HG03175 (cell line): Measurements from ENCODE around the gene OR5M11.
"Not testable (repeated sequence)": the region's sequence is repeated elsewhere in the genome, so short reads cannot be mapped to it uniquely, and the experiment has no call there.

Experiments
- ATAC-seq: cut with Tn5 transposase; IDR thresholded peaks from one replicate; pipeline ENCODE4 v1.9.1; 2021; ENCODE audit warnings: mild to moderate bottlenecking, moderate library complexity; ENCODE audit not compliant: unreplicated experiment

Gene OR5M11

DNA sequence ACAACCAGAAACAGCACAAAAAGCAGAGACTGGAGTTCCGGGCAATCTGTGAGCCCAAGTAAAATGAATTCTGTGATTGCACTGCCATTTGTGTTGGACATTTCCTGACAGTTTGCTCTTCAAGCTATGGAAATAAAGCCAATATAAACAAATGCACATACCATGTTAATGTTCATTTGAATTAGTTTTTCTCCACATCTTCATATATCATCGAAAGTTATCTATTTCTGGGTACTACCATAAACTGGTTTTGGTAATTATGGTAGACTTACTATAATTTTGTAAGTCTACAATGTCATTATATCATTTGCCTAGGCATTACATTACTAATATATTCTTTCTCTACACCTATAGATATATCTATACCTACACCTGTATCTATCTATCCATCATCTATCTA is at the start of gene OR5M11:
TSS of gene OR5M11 (minus strand) at position 101 of the 400 bp plus-strand sequence. CDS start at position 101, 0 bp downstream.
- no peak for ATAC-seq

DNA sequence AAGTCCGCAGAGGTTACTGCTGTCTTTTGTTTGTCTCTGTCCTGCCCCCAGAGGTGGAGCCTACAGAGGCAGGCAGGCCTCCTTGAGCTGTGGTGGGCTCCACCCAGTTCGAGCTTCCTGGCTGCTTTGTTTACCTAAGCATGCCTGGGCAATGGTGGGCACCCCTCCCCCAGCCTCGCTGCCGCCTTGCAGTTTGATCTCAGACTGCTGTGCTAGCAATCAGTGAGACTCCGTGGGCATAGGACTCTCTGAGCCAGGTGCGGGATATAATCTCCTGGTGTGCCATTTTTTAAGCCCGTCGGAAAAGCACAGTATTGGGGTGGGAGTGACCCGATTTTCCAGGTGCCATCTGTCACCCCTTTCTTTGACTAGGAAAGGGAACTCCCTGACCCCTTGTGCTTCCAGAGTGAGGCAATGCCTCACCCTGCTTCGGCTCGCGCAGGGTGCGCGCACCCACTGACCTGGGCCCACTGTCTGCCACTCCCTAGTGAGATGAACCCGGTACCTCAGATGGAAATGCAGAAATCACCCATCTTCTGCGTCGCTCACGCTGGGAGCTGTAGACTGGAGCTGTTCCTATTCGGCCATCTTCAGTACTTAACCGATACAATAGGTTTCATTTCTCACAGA is 49.1 kb upstream of the OR5M11 start:
- ATAC-seq, result not testable (repeated sequence)

DNA sequence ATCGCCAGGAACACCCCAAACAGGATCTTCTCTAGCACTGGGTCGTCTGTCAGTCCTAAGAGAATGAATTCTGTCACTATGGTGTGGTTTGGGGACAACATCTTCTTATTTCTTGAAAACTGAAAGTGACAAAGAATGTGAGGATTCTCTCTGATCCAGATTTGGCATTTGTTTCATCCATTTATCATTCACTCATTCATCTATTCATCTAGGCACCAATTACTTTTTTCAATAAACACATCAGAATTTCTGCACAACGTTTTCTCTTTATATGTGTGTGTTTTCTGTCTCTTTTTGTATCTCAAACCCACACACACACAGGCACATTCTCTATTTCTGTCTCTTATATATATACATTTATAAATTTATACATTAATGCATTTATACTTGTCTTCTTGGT is 34.6 kb upstream of the OR5M11 start, which contains the start of gene OR5M10:
TSS of gene OR5M10 (minus strand) at position 101 of the 400 bp plus-strand sequence. CDS start at position 101, 0 bp downstream.
- ATAC-seq, result no peak

DNA sequence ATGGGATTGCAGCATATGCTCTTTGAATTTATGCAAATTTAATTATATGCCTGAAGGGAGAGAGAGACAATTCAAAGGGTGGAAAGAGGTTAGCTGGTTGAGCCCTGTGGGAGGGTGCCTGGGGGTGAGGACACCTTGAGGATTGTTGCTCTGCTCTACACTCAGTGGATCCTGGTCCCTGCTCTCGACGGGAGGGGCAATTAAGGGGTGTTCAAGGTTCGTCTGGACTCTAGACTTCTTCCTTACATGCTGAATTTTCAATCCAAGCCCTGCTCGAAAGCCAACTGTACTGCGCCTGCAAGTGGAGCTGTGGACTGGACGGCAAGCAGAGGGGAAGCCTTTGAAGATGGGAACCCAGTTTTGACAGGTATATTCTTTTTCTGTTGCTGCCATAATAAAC is 15.5 kb upstream of the OR5M11 start:
- ATAC-seq, result no peak

GRCh38 chr11:56554691-56555090 is 11.6 kb upstream of the OR5M11 start:
- not testable (repeated sequence) for ATAC-seq

GRCh38 chr11:56545531-56545930 is 2.5 kb upstream of the OR5M11 start:
- ATAC-seq, result no peak

DNA sequence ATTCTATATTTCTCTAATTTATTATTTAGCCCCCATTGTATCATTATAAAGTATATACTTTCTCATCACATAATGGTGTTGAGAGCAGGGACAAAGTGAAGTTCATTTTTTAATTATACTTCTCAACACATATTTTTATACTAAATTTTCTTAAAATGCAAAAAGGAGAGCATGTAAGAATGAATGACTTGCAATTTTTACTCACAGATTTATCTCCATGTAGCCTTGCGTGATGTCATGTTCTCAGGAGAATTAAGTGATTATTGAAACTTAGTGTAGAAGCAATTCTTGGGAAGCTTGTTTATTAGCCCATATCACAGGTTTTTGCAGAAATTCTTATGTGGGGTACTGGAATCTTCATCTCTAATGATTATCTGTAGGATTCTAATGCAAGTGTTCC is 682 bp upstream of the OR5M11 start:
- no peak for ATAC-seq

- no peak for ATAC-seq
Observed at GRCh38 chr11:56533054-56533740, 9.9 kb downstream of the OR5M11 start.

- ATAC-seq, result no peak
Observed at GRCh38 chr11:56531856-56532255, 11.2 kb downstream of the OR5M11 start.

GRCh38 chr11:56522008-56522407 is 21.0 kb downstream of the OR5M11 start:
- no peak for ATAC-seq

- no peak for ATAC-seq
Observed at GRCh38 chr11:56513280-56513679, 29.8 kb downstream of the OR5M11 start.

DNA sequence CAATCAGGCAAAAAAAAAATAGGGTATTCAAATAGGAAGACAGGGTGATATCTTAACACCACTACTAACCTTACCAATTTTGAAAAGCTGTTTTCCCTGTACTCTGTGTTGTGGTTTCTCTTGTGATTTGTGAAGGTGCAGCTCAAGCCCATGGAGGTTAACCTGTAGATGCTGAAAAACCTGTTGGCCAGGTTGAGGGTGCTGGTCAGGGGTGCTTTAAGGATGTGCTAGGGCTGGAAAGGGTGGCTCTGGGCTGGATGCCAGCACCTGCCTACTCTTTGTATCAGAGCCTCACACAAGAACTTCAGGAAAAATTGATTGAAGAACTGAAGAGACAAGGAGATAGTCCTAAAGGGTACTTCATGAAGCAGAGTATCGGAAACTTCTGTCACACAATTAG is 33.6 kb downstream of the OR5M11 start:
- ATAC-seq, result no peak

DNA sequence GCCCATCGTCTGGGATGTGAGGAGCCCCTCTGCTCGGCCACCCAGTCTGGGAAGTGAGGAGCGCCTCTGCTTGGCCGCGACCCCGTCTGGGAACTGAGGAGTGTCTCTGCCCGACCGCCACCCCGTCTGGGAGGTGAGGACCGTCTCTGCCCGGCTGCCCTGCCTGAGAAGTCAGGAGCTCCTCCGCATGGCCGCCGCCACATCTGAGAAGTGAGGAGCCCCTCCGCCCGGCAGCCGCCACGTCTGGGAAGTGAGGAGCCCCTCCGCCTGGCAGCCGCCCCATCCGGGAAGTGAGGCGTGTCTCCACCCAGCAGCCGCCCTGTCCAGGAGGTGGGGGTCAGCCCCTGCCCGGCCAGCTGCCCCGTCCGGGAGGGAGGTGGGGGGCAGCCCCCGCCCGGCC is 46.0 kb downstream of the OR5M11 start:
- ATAC-seq, result no peak

GRCh38 chr11:56495117-56495516 is 47.9 kb downstream of the OR5M11 start:
- no peak for ATAC-seq
